ENCODE measurements around the gene ARL14EPL. TPM values are rescaled to one million over a fixed set of nuclear protein-coding genes. Genes with fewer than 3 reads are reported as not detected.

ARL14EPL gene
- total RNA-seq, 1 donor from 2014 or later: not detected

- H3K27me3 ChIP-seq (ENCODE audit: insufficient read depth, low read length): no peaks in the 10 kb centered on the region
- H3K4me3 ChIP-seq (ENCODE audit: insufficient read depth, low read depth, low read length): no peak overlapping the region
- Mint-ChIP-seq H3K27me3 (ENCODE audit: low read depth, unreplicated experiment) (no peaks in the 10 kb centered on the region), H3K27ac (ENCODE audit: unreplicated experiment) (no peak overlapping the region), H3K4me1 (ENCODE audit: low read depth, unreplicated experiment) (no peaks in the 10 kb centered on the region), H3K9me3 (ENCODE audit: unreplicated experiment) (no peaks in the 10 kb centered on the region), H3K4me3 (ENCODE audit: unreplicated experiment) (no peak overlapping the region), H3K36me3 (ENCODE audit: low read depth, unreplicated experiment) (peaks cover 5% of the 10 kb centered on the region)
- no peak overlapping the region for H3K9ac ChIP-seq (ENCODE audit: low read length)
- H3K79me2 ChIP-seq (ENCODE audit: insufficient read depth, low read length): no peaks in the 10 kb centered on the region
- no peak overlapping the region for H3K27ac ChIP-seq (ENCODE audit: low read depth, low read length)
- no peaks in the 10 kb centered on the region for H3K4me1 ChIP-seq (ENCODE audit: insufficient read depth, low read length)
- no peak overlapping the region for H2AFZ ChIP-seq (ENCODE audit: low read depth, low read length)
- no peaks in the 10 kb centered on the region for H3K36me3 ChIP-seq (ENCODE audit: insufficient read depth, low read length)
- DNase-seq (ENCODE audit: low read depth) (no peak), FAIRE-seq (no peak)
- no peaks in the 10 kb centered on the region for H4K20me1 ChIP-seq (ENCODE audit: insufficient read depth, low read length)
- no peak overlapping the region for H3K4me2 ChIP-seq (ENCODE audit: low read length)
- TF ChIP-seq EZH2 (IDR thresholded peaks at IDR 0.05; ENCODE audit: insufficient read depth, low read length): no peak
- no peak for TF ChIP-seq CTCF (IDR thresholded peaks at IDR 0.05; ENCODE audit: insufficient read depth, low read depth, low read length)
- H3K9me3 ChIP-seq (ENCODE audit: insufficient read depth, low read depth, low read length): no peaks in the 10 kb centered on the region
Measured at GRCh38 chr5:116076496-116076895, 44.2 kb downstream of the ARL14EPL start.

DNA sequence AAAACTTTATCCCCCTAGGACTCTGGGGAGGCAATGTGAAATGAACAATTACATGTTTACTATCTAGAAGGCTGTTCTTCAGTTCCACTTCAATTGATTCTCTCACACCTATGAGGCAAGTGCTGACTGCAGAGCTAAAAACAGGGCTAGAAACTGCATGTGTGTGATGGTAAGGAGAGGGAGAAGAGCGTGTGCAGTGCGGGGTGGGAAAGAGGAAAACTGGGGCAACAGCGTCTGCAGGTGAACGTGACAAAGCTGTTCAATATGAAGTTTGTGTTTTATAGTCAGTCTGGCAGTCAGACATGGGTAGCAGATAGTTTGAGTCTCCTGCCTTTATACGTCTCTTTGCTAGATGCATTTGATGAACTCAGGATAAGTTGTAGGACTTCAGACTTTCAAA, 45.9 kb downstream of the ARL14EPL start:
- no peaks in the 10 kb centered on the region for H3K27me3 ChIP-seq (ENCODE audit: insufficient read depth, low read length)
- no peak for FAIRE-seq
- Mint-ChIP-seq H3K9me3 (ENCODE audit: unreplicated experiment) (no peaks in the 10 kb centered on the region), H3K36me3 (ENCODE audit: low read depth, unreplicated experiment) (peaks cover 5% of the 10 kb centered on the region), H3K4me3 (ENCODE audit: unreplicated experiment) (no peak overlapping the region), H3K4me1 (ENCODE audit: low read depth, unreplicated experiment) (no peaks in the 10 kb centered on the region), H3K27ac (ENCODE audit: unreplicated experiment) (no peak overlapping the region), H3K27me3 (ENCODE audit: low read depth, unreplicated experiment) (no peaks in the 10 kb centered on the region)
- no peaks in the 10 kb centered on the region for H3K36me3 ChIP-seq (ENCODE audit: insufficient read depth, low read length)
- H3K4me3 ChIP-seq (ENCODE audit: insufficient read depth, low read depth, low read length): no peak overlapping the region
- no peaks in the 10 kb centered on the region for H3K79me2 ChIP-seq (ENCODE audit: insufficient read depth, low read length)
- no peak overlapping the region for H2AFZ ChIP-seq (ENCODE audit: low read depth, low read length)
- DNase-seq (ENCODE audit: low read depth): no peak
- TF ChIP-seq EZH2 (IDR thresholded peaks at IDR 0.05; ENCODE audit: insufficient read depth, low read length): no peak
- TF ChIP-seq CTCF (IDR thresholded peaks at IDR 0.05; ENCODE audit: insufficient read depth, low read depth, low read length): no peak
- H3K27ac ChIP-seq (ENCODE audit: low read depth, low read length): no peak overlapping the region
- H3K4me2 ChIP-seq (ENCODE audit: low read length): no peak overlapping the region
- no peaks in the 10 kb centered on the region for H3K9me3 ChIP-seq (ENCODE audit: insufficient read depth, low read depth, low read length)
- no peaks in the 10 kb centered on the region for H3K4me1 ChIP-seq (ENCODE audit: insufficient read depth, low read length)
- no peak overlapping the region for H3K9ac ChIP-seq (ENCODE audit: low read length)
- H4K20me1 ChIP-seq (ENCODE audit: insufficient read depth, low read length): no peaks in the 10 kb centered on the region

DNA sequence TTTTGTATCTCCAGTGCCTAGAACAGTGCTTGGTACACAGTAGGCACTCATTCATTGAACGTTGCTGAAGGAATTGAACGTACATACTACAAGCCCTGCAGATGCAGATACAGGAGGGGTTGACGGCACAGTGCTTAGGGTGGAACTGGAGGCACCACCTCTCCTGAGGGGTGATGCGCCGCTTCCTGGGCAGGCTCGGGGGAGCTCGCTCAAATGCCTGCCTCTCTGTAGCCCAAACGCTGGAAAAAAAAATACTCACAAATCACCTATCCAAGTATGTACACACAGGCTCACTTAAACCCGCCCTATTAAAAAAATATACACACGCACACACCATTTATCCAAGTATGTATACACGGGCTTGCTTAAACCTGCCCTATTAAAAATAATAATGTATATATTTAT, 52.0 kb downstream of the ARL14EPL start:
- FAIRE-seq: no peak

More for the DNA sequence above, 52.0 kb downstream of the ARL14EPL start:
- H3K27ac ChIP-seq (ENCODE audit: low read depth, low read length): no peak overlapping the region
- H3K4me2 ChIP-seq (ENCODE audit: low read length): peak overlapping the region; percentile 87
- peaks cover 6% of the 10 kb centered on the region for H3K4me1 ChIP-seq (ENCODE audit: insufficient read depth, low read length)
- Mint-ChIP-seq H3K36me3 (ENCODE audit: low read depth, unreplicated experiment) (peaks cover 10% of the 10 kb centered on the region), H3K27ac (ENCODE audit: unreplicated experiment) (peak overlapping the region; percentile 89), H3K9me3 (ENCODE audit: unreplicated experiment) (peaks cover 3% of the 10 kb centered on the region), H3K4me1 (ENCODE audit: low read depth, unreplicated experiment) (peaks cover 9% of the 10 kb centered on the region), H3K4me3 (ENCODE audit: unreplicated experiment) (peak overlapping the region; percentile 98), H3K27me3 (ENCODE audit: low read depth, unreplicated experiment) (no peaks in the 10 kb centered on the region)
- H3K36me3 ChIP-seq (ENCODE audit: insufficient read depth, low read length): peaks cover 7% of the 10 kb centered on the region
- H3K9me3 ChIP-seq (ENCODE audit: insufficient read depth, low read depth, low read length): no peaks in the 10 kb centered on the region
- H3K4me3 ChIP-seq (ENCODE audit: insufficient read depth, low read depth, low read length): peak overlapping the region; percentile 75
- no peaks in the 10 kb centered on the region for H3K27me3 ChIP-seq (ENCODE audit: insufficient read depth, low read length)
- DNase-seq (ENCODE audit: low read depth): peak; percentile 14
- no peak for TF ChIP-seq EZH2 (IDR thresholded peaks at IDR 0.05; ENCODE audit: insufficient read depth, low read length)
- TF ChIP-seq CTCF (IDR thresholded peaks at IDR 0.05; ENCODE audit: insufficient read depth, low read depth, low read length): no peak
- H4K20me1 ChIP-seq (ENCODE audit: insufficient read depth, low read length): no peaks in the 10 kb centered on the region
- peaks cover 27% of the 10 kb centered on the region for H3K79me2 ChIP-seq (ENCODE audit: insufficient read depth, low read length)
- H2AFZ ChIP-seq (ENCODE audit: low read depth, low read length): peak overlapping the region; percentile 57
- H3K9ac ChIP-seq (ENCODE audit: low read length): peak overlapping the region; percentile 92
